Measurements from ENCODE around the gene HRH2. TPM values are rescaled to one million over a fixed set of nuclear protein-coding genes. Genes with fewer than 3 reads are reported as not detected.

Gene HRH2
- total and polyA plus RNA-seq, 9 of the 15 experiments (the other 6 are each of a cell fraction or from before 2014, with no cell fraction given), result 0.04 TPM; not detected in 8

DNA sequence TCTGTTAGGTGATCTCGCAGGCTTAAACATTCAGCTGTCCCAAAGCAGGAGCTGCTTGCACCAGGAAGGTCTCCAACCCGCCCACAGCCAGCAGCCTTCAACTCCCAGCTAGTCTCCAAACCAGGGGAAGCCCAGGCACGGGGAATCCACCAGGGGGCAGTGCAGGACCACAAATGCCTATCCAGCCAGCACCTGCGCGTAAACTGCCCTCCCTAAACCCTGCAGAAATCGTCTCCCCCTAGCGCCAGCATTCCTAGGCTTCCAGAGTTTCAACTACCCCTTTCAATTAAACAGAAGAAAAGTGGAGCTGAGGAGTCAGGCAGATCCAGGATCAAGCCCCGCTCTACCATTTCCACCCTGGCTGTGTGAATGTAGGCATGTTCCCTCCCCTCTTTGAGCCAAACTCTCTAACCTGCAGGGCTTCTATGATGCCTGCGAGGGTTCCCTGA, 72.0 kb downstream of the HRH2 start (continued):
- TF ChIP-seq ZNF431 (CRISPR knock-in tag; IDR thresholded peaks at IDR 0.05) (no peak), THAP12 (CRISPR knock-in tag; IDR thresholded peaks at IDR 0.05) (no peak), RBFOX2 (IDR thresholded peaks at IDR 0.05; ENCODE audit: low read depth, low read length) (no peak), ZNF584 (CRISPR knock-in tag; IDR thresholded peaks at IDR 0.05; ENCODE audit: low read depth) (no peak), GTF2E2 (tag; IDR thresholded peaks at IDR 0.05) (no peak), FOXA1 (IDR thresholded peaks at IDR 0.05; ENCODE audit: borderline replicate concordance) (no peak), CTCF (IDR thresholded peaks at IDR 0.05 in 2 of 3, conservative IDR thresholded peaks at IDR 0.05 in 1 of 3; ENCODE audit: insufficient read depth in 2 of 3, low read depth in 1 of 3, low read length in 3 of 3) (peak; percentile 98 to 99 (median 98)), BDP1 (IDR thresholded peaks at IDR 0.05; ENCODE audit: insufficient read depth, insufficient read length) (no peak), IRF9 (tag; IDR thresholded peaks at IDR 0.05) (no peak), CTBP1 (IDR thresholded peaks at IDR 0.05; ENCODE audit: borderline replicate concordance) (peak; percentile 27; the same call in 1 of the 2 replicates), CHD7 (IDR thresholded peaks at IDR 0.05; ENCODE audit: low read depth, low read length) (no peak)
